HCT116 (cell line): ENCODE data around the gene MINDY3. TPM values are rescaled to one million over a fixed set of nuclear protein-coding genes. Genes with fewer than 3 reads are reported as not detected.

Experiments
- ATAC-seq: fragments of 200-7000 bp; cut with Tn5 transposase; 2 replicates; pipeline ENCODE4 v1.9.1; 2020; ENCODE audit warnings: mild to moderate bottlenecking, moderate library complexity
- BruUV-seq: library from RNA; stranded (reverse); fragments of 400-500 nt; replicated peaks from 2 replicates; lab custom pipeline; 2021; lab: Mats Ljungman, UMichigan
- CTCF ChIA-PET: fragments of 300-600 bp; sonication (Branson Sonifier 250); formaldehyde crosslinking; loops from one replicate; lab custom pipeline; 2021; ENCODE audit warnings: antibody characterized with exemption; lab: Charles Lee
- POLR2A ChIA-PET: fragments of 300-600, 350-600 bp; sonication (Branson Sonifier 250); formaldehyde crosslinking; loops from one replicate; lab custom pipeline; 2021; ENCODE audit warnings: antibody characterized with exemption; lab: Charles Lee
- RAD21 ChIA-PET, 2 experiments: fragments of 300-600 bp; sonication (Branson Sonifier 250); formaldehyde crosslinking; loops; one replicate each; lab custom pipeline; 2023; ENCODE audit warnings: low total read pairs in 2 of 2; ENCODE audit not compliant: uncharacterized antibody in 2 of 2, unreplicated experiment in 2 of 2, low non-redundant PET in 1 of 2; lab: Charles Lee
- DNase-seq: peaks from one replicate; pipeline ENCODE4 v3.0.0-alpha.2; 2010; ENCODE audit warnings: low read depth, low spot score
- H2AFZ ChIP-seq: fragments of 200-600 bp; shearing (Covaris generic), sonication (generic); 2 replicates; pipeline ENCODE4 v1.6.1; 2017; ENCODE audit warnings: low read depth, mixed run types, mixed read lengths, antibody characterized with exemption, low read length; ENCODE audit not compliant: poor library complexity, severe bottlenecking
- H3K27ac ChIP-seq: 2 replicates; pipeline ENCODE4 v1.5.1; 2012; ENCODE audit warnings: low read depth, low read length
- H3K27me3 ChIP-seq: fragments of 200-600 bp; sonication (generic); 2 replicates; pipeline ENCODE4 v1.6.1; 2016; ENCODE audit warnings: mixed run types, low read length, mixed read lengths; ENCODE audit not compliant: insufficient read depth
- H3K36me3 ChIP-seq, 2 experiments: fragments of 200-500 bp in 1 of 2; fragments of 200-600 bp in 1 of 2; sonication (Bioruptor generic) in 1 of 2; sonication (generic) in 1 of 2; 2 replicates each; pipeline versions ENCODE4 v1.5.1 to v1.6.1; 2014 to 2016; ENCODE audit warnings: low read length in 2 of 2, inconsistent platforms in 1 of 2, mixed read lengths in 1 of 2, mixed run types in 1 of 2; ENCODE audit not compliant: insufficient read depth in 2 of 2, control insufficient read depth in 1 of 2
- H3K4me1 ChIP-seq, 2 experiments: fragments of 200-600 bp in 1 of 2; sonication (generic) in 1 of 2; 2 replicates each; pipeline versions ENCODE4 v1.5.1 to v1.6.1; 2012 to 2017; ENCODE audit warnings: low read length in 2 of 2, inconsistent platforms in 1 of 2, mild to moderate bottlenecking in 1 of 2, mixed read lengths in 1 of 2, mixed run types in 1 of 2, moderate library complexity in 1 of 2; ENCODE audit not compliant: insufficient read depth in 2 of 2, control insufficient read depth in 1 of 2
- H3K4me2 ChIP-seq: fragments of 200-600 bp; sonication (generic); 2 replicates; pipeline ENCODE4 v1.6.1; 2017; ENCODE audit warnings: mixed run types, low read length, mixed read lengths
- H3K4me3 ChIP-seq, 2 experiments: fragments of 200-600 bp in 1 of 2; sonication (generic) in 1 of 2; replicated peaks in 1 of 2; 2 replicates each; pipeline ENCODE4 v1.5.1; 2011 to 2016; ENCODE audit warnings: low read length in 2 of 2, control low read depth in 1 of 2, low read depth in 1 of 2, mild to moderate bottlenecking in 1 of 2, mixed read lengths in 1 of 2, mixed run types in 1 of 2
- H3K79me2 ChIP-seq: fragments of 200-600 bp; sonication (generic); 2 replicates; pipeline ENCODE4 v1.6.1; 2017; ENCODE audit warnings: mild to moderate bottlenecking, mixed run types, low read length, moderate library complexity, mixed read lengths; ENCODE audit not compliant: insufficient read depth
- H3K9ac ChIP-seq: fragments of 200-600 bp; sonication (generic); 2 replicates; pipeline ENCODE4 v1.6.1; 2016; ENCODE audit warnings: low read length, mixed read lengths
- H3K9me2 ChIP-seq: fragments of 200-600 bp; sonication (generic), shearing (Covaris generic); 2 replicates; pipeline ENCODE4 v1.6.1; 2017; ENCODE audit warnings: mixed run types, mild to moderate bottlenecking, moderate library complexity; ENCODE audit not compliant: insufficient read depth
- H3K9me3 ChIP-seq, 2 experiments: fragments of 200-500 bp in 1 of 2; fragments of 200-600 bp in 1 of 2; sonication (Bioruptor generic) in 1 of 2; sonication (generic) in 1 of 2; 2 replicates each; pipeline ENCODE4 v1.6.1; 2014 to 2017; ENCODE audit warnings: low read length in 2 of 2, mixed read lengths in 2 of 2, inconsistent platforms in 1 of 2, low read depth in 1 of 2, mild to moderate bottlenecking in 1 of 2, mixed run types in 1 of 2, moderate library complexity in 1 of 2; ENCODE audit not compliant: control insufficient read depth in 1 of 2, insufficient read depth in 1 of 2
- H4K20me1 ChIP-seq: fragments of 200-600 bp; sonication (generic), shearing (Covaris generic); 2 replicates; pipeline ENCODE4 v1.6.1; 2017; ENCODE audit warnings: mixed run types, mild to moderate bottlenecking, moderate library complexity; ENCODE audit not compliant: insufficient read depth
- ATF3 ChIP-seq: IDR thresholded peaks from 2 replicates; pipeline ENCODE4 v1.6.1; 2012
- CEBPB ChIP-seq: IDR thresholded peaks from 2 replicates; pipeline ENCODE4 v1.6.1; 2012; ENCODE audit warnings: low read depth
- JUND ChIP-seq: IDR thresholded peaks from 2 replicates; pipeline ENCODE4 v1.6.1; 2012
- POLR2A ChIP-seq: IDR thresholded peaks from 2 replicates; pipeline ENCODE4 v1.7.0; 2011; ENCODE audit warnings: borderline replicate concordance; ENCODE audit not compliant: insufficient read depth, insufficient read length; ENCODE audit errors: extremely low read depth
- RAD21 ChIP-seq: IDR thresholded peaks from 2 replicates; pipeline ENCODE4 v1.6.1; 2012; ENCODE audit warnings: low read depth, mild to moderate bottlenecking
- REST ChIP-seq: IDR thresholded peaks from 2 replicates; pipeline ENCODE4 v1.6.1; 2012; ENCODE audit warnings: low read depth
- SIN3A ChIP-seq: IDR thresholded peaks from 2 replicates; pipeline ENCODE4 v1.6.1; 2012; ENCODE audit warnings: low read depth
- TCF7L2 ChIP-seq: IDR thresholded peaks from 2 replicates; pipeline ENCODE4 v1.7.0; 2011; ENCODE audit warnings: borderline replicate concordance, inconsistent platforms; ENCODE audit not compliant: insufficient read depth, insufficient read length; ENCODE audit errors: extremely low read depth
- ZFX ChIP-seq: fragments of 450-650 bp; IDR thresholded peaks from 2 replicates; pipeline ENCODE4 v1.6.1; 2017
- intact Hi-C: fragments of 100-400 bp; cut with micrococcal nuclease; formaldehyde crosslinking; loops from 2 replicates; pipeline ENCODE4 v1.10.0; 2022
- total RNA-seq: library from RNA; stranded (reverse); gene quantifications from one replicate; pipeline ENCODE4 v1.2.1, GENCODE V29; 2021; ENCODE audit not compliant: unreplicated experiment

Gene MINDY3
- total RNA-seq, 1 experiment from 2014 or later, result 15.5 TPM

GRCh38 chr10:15748126-15748525, 112.2 kb downstream of the MINDY3 start:
- Histone ChIP-seq H3K4me2 (no peak overlapping the region), H3K4me1 (no peaks in the 10 kb centered on the region), H2AFZ (no peak overlapping the region), H3K79me2 (no peaks in the 10 kb centered on the region), H3K9ac (no peak overlapping the region), H3K36me3 (no peaks in the 10 kb centered on the region), H4K20me1 (no peaks in the 10 kb centered on the region), H3K9me2 (no peaks in the 10 kb centered on the region), H3K27me3 (no peaks in the 10 kb centered on the region; the same call in 1 of the 2 replicates), H3K4me3 (no peak overlapping the region), H3K27ac (no peak overlapping the region), H3K9me3 (no peaks in the 10 kb centered on the region)
- CTCF ChIA-PET, result no interaction called here
- DNase-seq (no peak), ATAC-seq (peak; percentile 57)
- RAD21 ChIA-PET, result no interaction called here
- POLR2A ChIA-PET, result no interaction called here
- TF ChIP-seq ZFX (no peak), CEBPB (no peak), SIN3A (no peak), REST (no peak), TCF7L2 (no peak), POLR2A (no peak)
- intact Hi-C loops, result no loop called here
- BruUV-seq, result no TSS peak

GRCh38 chr10:15747632-15748031, 112.7 kb downstream of the MINDY3 start:
- BruUV-seq, result no TSS peak
- Histone ChIP-seq H4K20me1 (no peaks in the 10 kb centered on the region), H3K27me3 (no peaks in the 10 kb centered on the region; the same call in 1 of the 2 replicates), H3K9ac (no peak overlapping the region), H3K4me3 (no peak overlapping the region), H2AFZ (no peak overlapping the region), H3K27ac (no peak overlapping the region), H3K36me3 (no peaks in the 10 kb centered on the region), H3K9me3 (no peaks in the 10 kb centered on the region), H3K79me2 (no peaks in the 10 kb centered on the region), H3K9me2 (no peaks in the 10 kb centered on the region), H3K4me1 (no peaks in the 10 kb centered on the region), H3K4me2 (no peak overlapping the region)
- CTCF ChIA-PET, result no interaction called here
- ATAC-seq (no peak), DNase-seq (no peak)
- intact Hi-C loops, result no loop called here
- RAD21 ChIA-PET, result no interaction called here
- POLR2A ChIA-PET, result no interaction called here
- no peak for TF ChIP-seq RAD21
- no peak for TF ChIP-seq POLR2A
- no peak for TF ChIP-seq ATF3
- no peak for TF ChIP-seq CEBPB
- TF ChIP-seq JUND, result no peak
